ENCODE measurements around the gene OR9A4.

- no peak for TF ChIP-seq POLR2A (IDR thresholded peaks at IDR 0.05)
- TF ChIP-seq CTCF (IDR thresholded peaks at IDR 0.05), result no peak
Observed at GRCh38 chr7:141911391-141911790, 4.8 kb upstream of the OR9A4 start.

Measured in right lobe of liver (tissue), 4 donors.